Chondrocyte (in vitro differentiated cells): ENCODE results near the gene SNW1. TPM values are rescaled to one million over a fixed set of nuclear protein-coding genes. Genes with fewer than 3 reads are reported as not detected.

Source experiments
- DNase-seq: peaks from one replicate; pipeline ENCODE4 v3.0.0; 2021; ENCODE audit warnings: mixed read lengths, low spot score
- H3K27ac Mint-ChIP-seq: one replicate; pipeline ENCODE4 v1.8.0; 2021; ENCODE audit warnings: mild to moderate bottlenecking, moderate library complexity, mixed read lengths; ENCODE audit not compliant: unreplicated experiment
- H3K27me3 Mint-ChIP-seq: 2 replicates; pipeline ENCODE4 v1.8.0; 2021; ENCODE audit warnings: low read depth, mixed read lengths
- H3K36me3 Mint-ChIP-seq: 2 replicates; pipeline ENCODE4 v1.8.0; 2021; ENCODE audit warnings: low read depth, mixed read lengths
- H3K4me1 Mint-ChIP-seq: 2 replicates; pipeline ENCODE4 v1.8.0; 2021; ENCODE audit warnings: low read depth, mild to moderate bottlenecking, mixed read lengths
- H3K4me3 Mint-ChIP-seq: one replicate; pipeline ENCODE4 v1.8.0; 2021; ENCODE audit warnings: mild to moderate bottlenecking, moderate library complexity, mixed read lengths; ENCODE audit not compliant: unreplicated experiment
- H3K9me3 Mint-ChIP-seq: 2 replicates; pipeline ENCODE4 v1.8.0; 2021; ENCODE audit warnings: low read depth, mixed read lengths
- CTCF ChIP-seq: fragments of 200-600 bp; sonication (generic); IDR thresholded peaks from 2 replicates; pipeline ENCODE4 v1.5.0; 2021; ENCODE audit warnings: antibody characterized with exemption, mild to moderate bottlenecking, moderate library complexity
- total RNA-seq: library from RNA; stranded (reverse); gene quantifications from 3 replicates; pipeline ENCODE4 v1.2.1, GENCODE V29; 2021

The SNW1 gene
- total RNA-seq, 1 donor from 2014 or later: 61.7 TPM

GRCh38 chr14:77722301-77722700 is 38.7 kb downstream of the SNW1 start:
- DNase-seq: no peak
- Mint-ChIP-seq H3K27ac (no peak overlapping the region), H3K4me3 (no peak overlapping the region), H3K36me3 (peaks cover 46% of the 10 kb centered on the region), H3K27me3 (no peaks in the 10 kb centered on the region), H3K4me1 (no peaks in the 10 kb centered on the region), H3K9me3 (no peaks in the 10 kb centered on the region)
- TF ChIP-seq CTCF: no peak

- no peaks in the 10 kb centered on the region for H3K9me3 Mint-ChIP-seq
- H3K36me3 Mint-ChIP-seq: peaks cover 43% of the 10 kb centered on the region
- no peak for TF ChIP-seq CTCF
- DNase-seq: no peak
- no peak overlapping the region for H3K4me3 Mint-ChIP-seq
- no peaks in the 10 kb centered on the region for H3K4me1 Mint-ChIP-seq
- H3K27me3 Mint-ChIP-seq: no peaks in the 10 kb centered on the region
- no peak overlapping the region for H3K27ac Mint-ChIP-seq
Measured at GRCh38 chr14:77721437-77721836, 39.5 kb downstream of the SNW1 start.

- no peak for TF ChIP-seq CTCF
- Mint-ChIP-seq H3K27me3 (no peaks in the 10 kb centered on the region), H3K36me3 (peaks cover 37% of the 10 kb centered on the region), H3K9me3 (no peaks in the 10 kb centered on the region), H3K4me3 (no peak overlapping the region), H3K27ac (no peak overlapping the region), H3K4me1 (peaks cover 2% of the 10 kb centered on the region)
- no peak for DNase-seq
Measured at GRCh38 chr14:77717608-77718305, 43.2 kb downstream of the SNW1 start.

- H3K36me3 Mint-ChIP-seq: peaks cover 26% of the 10 kb centered on the region
- no peaks in the 10 kb centered on the region for H3K9me3 Mint-ChIP-seq
- H3K27ac Mint-ChIP-seq: no peak overlapping the region
- no peak for DNase-seq
- TF ChIP-seq CTCF: no peak
- H3K4me3 Mint-ChIP-seq: no peak overlapping the region
- H3K27me3 Mint-ChIP-seq: no peaks in the 10 kb centered on the region
- H3K4me1 Mint-ChIP-seq: peaks cover 8% of the 10 kb centered on the region
Measured at GRCh38 chr14:77714926-77715325, 46.0 kb downstream of the SNW1 start.

GRCh38 chr14:77710364-77710763 is 50.6 kb downstream of the SNW1 start:
- Mint-ChIP-seq H3K27me3 (no peaks in the 10 kb centered on the region), H3K36me3 (peaks cover 9% of the 10 kb centered on the region), H3K4me3 (no peak overlapping the region), H3K27ac (no peak overlapping the region), H3K9me3 (no peaks in the 10 kb centered on the region), H3K4me1 (peaks cover 39% of the 10 kb centered on the region)
- TF ChIP-seq CTCF: no peak
- DNase-seq: no peak
